GM06990 (cell line): Measurements from ENCODE around the gene LY86.

Source experiments
- DNase-seq: peaks from one replicate; pipeline ENCODE4 v3.0.0-alpha.2; 2011; ENCODE audit not compliant: insufficient read length; ENCODE audit errors: extremely low read depth
- H3K27me3 ChIP-seq: replicated peaks from 2 replicates; pipeline ENCODE4 v1.6.0; 2011; ENCODE audit warnings: low read length; ENCODE audit not compliant: control insufficient read depth, insufficient read depth
- H3K36me3 ChIP-seq: 2 replicates; pipeline ENCODE4 v1.5.1; 2011; ENCODE audit warnings: low read length; ENCODE audit not compliant: control insufficient read depth, insufficient read depth
- H3K4me3 ChIP-seq: replicated peaks from 2 replicates; pipeline ENCODE4 v1.5.1; 2011; ENCODE audit warnings: low read depth, mild to moderate bottlenecking, control low read depth, low read length
- CTCF ChIP-seq: IDR thresholded peaks from 2 replicates; pipeline ENCODE4 v1.5.1; 2011; ENCODE audit warnings: low read length, control low read depth, mild to moderate bottlenecking, inconsistent platforms; ENCODE audit not compliant: insufficient read depth, poor library complexity, severe bottlenecking

Gene LY86

GRCh38 chr6:6599468-6599873 lies 11.0 kb downstream of the LY86 start:
- Histone ChIP-seq H3K27me3 (no peaks in the 10 kb centered on the region), H3K4me3 (no peak overlapping the region), H3K36me3 (peaks cover 16% of the 10 kb centered on the region)
- TF ChIP-seq CTCF, result no peak
- DNase-seq, result no peak

DNA sequence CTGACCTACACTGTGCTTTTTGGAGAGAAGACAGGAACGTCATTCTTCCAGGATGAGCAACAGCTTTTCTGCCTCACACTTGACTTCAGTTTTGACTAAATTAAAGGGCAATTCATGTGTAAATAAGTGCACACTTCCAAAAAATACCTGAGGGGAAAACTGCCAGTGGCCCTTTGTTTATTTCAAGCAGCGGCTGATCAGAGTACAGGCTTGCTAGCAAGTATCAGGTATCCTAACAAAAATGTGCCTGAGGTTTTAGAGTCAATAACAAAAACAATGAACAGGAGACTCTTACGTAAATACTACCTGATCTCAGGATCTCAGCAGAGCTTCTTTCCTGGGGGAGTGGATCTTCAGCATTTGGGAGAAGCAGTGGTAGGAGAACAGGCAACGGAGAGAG lies 12.4 kb downstream of the LY86 start:
- H3K27me3 ChIP-seq, result no peaks in the 10 kb centered on the region
- H3K36me3 ChIP-seq, result peaks cover 16% of the 10 kb centered on the region
- no peak for DNase-seq
- no peak overlapping the region for H3K4me3 ChIP-seq
- no peak for TF ChIP-seq CTCF

GRCh38 chr6:6602262-6602661 lies 13.7 kb downstream of the LY86 start:
- DNase-seq, result no peak
- Histone ChIP-seq H3K36me3 (peaks cover 13% of the 10 kb centered on the region), H3K4me3 (no peak overlapping the region), H3K27me3 (no peaks in the 10 kb centered on the region)
- no peak for TF ChIP-seq CTCF

GRCh38 chr6:6603317-6603716 lies 14.8 kb downstream of the LY86 start:
- H3K27me3 ChIP-seq, result no peaks in the 10 kb centered on the region
- no peak for TF ChIP-seq CTCF
- H3K4me3 ChIP-seq, result no peak overlapping the region
- H3K36me3 ChIP-seq, result peaks cover 9% of the 10 kb centered on the region
- no peak for DNase-seq

GRCh38 chr6:6604015-6604414 lies 15.5 kb downstream of the LY86 start:
- H3K36me3 ChIP-seq, result peaks cover 9% of the 10 kb centered on the region
- no peaks in the 10 kb centered on the region for H3K27me3 ChIP-seq
- no peak overlapping the region for H3K4me3 ChIP-seq
- TF ChIP-seq CTCF, result no peak
- no peak for DNase-seq

DNA sequence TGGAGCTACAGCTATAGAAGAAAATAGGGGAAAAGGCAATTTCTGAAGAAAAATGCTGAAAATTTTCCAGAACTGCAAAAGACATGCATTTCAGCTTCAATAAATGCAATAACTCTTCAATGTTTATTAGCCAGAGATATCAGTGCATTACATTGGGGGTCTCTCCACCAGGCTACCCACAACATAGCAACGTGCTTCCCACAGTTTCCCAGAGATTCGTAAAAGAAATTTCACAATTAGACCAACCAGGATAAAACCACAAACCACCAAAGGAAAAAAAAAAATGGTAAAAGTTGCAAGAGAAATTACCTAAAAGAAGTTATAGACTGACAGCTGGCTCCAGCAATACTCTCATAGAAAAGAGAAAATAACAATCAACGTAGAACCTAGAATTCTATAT lies 16.0 kb downstream of the LY86 start:
- TF ChIP-seq CTCF, result no peak
- H3K36me3 ChIP-seq, result peaks cover 6% of the 10 kb centered on the region
- H3K27me3 ChIP-seq, result no peaks in the 10 kb centered on the region
- no peak for DNase-seq
- H3K4me3 ChIP-seq, result no peak overlapping the region
